Measurements from ENCODE around the gene TMEM61.

The TMEM61 gene

GRCh38 chr1:55040933-55041494 is 60.6 kb downstream of the TMEM61 start:
- peak overlapping the region; percentile 61 for H3K4me3 ChIP-seq (ENCODE audit: control insufficient read depth, low read depth, low read length)
- DNase-seq (ENCODE audit: low read depth), result no peak
- TF ChIP-seq CTCF (conservative IDR thresholded peaks at IDR 0.05; ENCODE audit: control insufficient read depth, insufficient read depth, low read depth, low read length), result no peak

GRCh38 chr1:55041613-55042012 is 61.2 kb downstream of the TMEM61 start:
- no peak for TF ChIP-seq CTCF (conservative IDR thresholded peaks at IDR 0.05; ENCODE audit: control insufficient read depth, insufficient read depth, low read depth, low read length)
- DNase-seq (ENCODE audit: low read depth), result no peak
- no peak overlapping the region for H3K4me3 ChIP-seq (ENCODE audit: control insufficient read depth, low read depth, low read length)

All from fibroblast of mammary gland (primary cell).